HFFc6 (cell line): ENCODE data around the gene ANTKMT. TPM values are rescaled to one million over a fixed set of nuclear protein-coding genes. Genes with fewer than 3 reads are reported as not detected.

ENCODE experiments used
- DNase-seq: peaks from one replicate; pipeline ENCODE4 v3.0.0-alpha.2; 2018
- H3K27ac Mint-ChIP-seq: 2 replicates; pipeline ENCODE4 v1.8.0; 2020; ENCODE audit warnings: mild to moderate bottlenecking, mixed read lengths
- H3K27me3 Mint-ChIP-seq: 2 replicates; pipeline ENCODE4 v1.8.0; 2021; ENCODE audit warnings: mild to moderate bottlenecking, moderate library complexity, mixed read lengths; ENCODE audit not compliant: insufficient read depth
- H3K36me3 Mint-ChIP-seq: 2 replicates; pipeline ENCODE4 v1.8.0; 2021; ENCODE audit warnings: low read depth, mixed read lengths
- H3K4me1 Mint-ChIP-seq: 2 replicates; pipeline ENCODE4 v1.8.0; 2020; ENCODE audit warnings: low read depth, mixed read lengths
- H3K4me3 Mint-ChIP-seq: 2 replicates; pipeline ENCODE4 v1.8.0; 2020; ENCODE audit warnings: mild to moderate bottlenecking, moderate library complexity, mixed read lengths
- H3K9me3 Mint-ChIP-seq: 2 replicates; pipeline ENCODE4 v1.8.0; 2020; ENCODE audit warnings: mild to moderate bottlenecking, mixed read lengths
- total RNA-seq, 6 experiments: library from RNA; stranded (reverse); fragmentation: NEBNext Ultra II Directional; extraction: Animal tissue kit (Norgen Biotek cat#: 25700); gene quantifications; 2 replicates in 1 of 6; 3 replicates in 5 of 6; pipeline ENCODE4 v1.2.3, GENCODE V29; 2021
- TF ChIP-seq, protein P1 (sequence below): fragments of 200-600 bp; sonication (generic); IDR thresholded peaks from 2 replicates; pipeline ENCODE4 v1.5.0; 2021; ENCODE audit warnings: antibody characterized with exemption, mild to moderate bottlenecking

Gene ANTKMT
- total RNA-seq, 6 experiments from 2014 or later = 50.1 to 57.7 (median 54.7) TPM

DNA sequence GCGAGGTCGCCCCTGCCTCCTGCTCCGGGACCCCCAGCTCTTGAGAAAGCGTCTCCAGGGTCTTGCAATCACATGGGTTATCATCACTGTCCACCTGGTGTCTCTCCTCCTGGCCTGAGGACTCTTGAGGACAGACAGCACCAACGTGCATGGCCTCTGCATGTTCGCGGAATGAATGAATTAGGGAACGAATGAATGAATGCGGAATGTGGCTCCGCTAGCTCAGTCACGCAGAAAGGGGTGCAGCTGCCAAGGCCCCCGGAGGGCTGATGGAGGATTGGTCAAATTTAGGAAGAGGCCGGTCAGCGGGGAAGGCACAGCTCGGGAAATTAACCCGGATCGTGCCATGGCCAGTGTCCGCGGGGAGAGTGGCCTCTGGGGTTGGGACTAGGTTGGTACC lies 18.6 kb upstream of the ANTKMT start:
- TF ChIP-seq, protein P1, sequence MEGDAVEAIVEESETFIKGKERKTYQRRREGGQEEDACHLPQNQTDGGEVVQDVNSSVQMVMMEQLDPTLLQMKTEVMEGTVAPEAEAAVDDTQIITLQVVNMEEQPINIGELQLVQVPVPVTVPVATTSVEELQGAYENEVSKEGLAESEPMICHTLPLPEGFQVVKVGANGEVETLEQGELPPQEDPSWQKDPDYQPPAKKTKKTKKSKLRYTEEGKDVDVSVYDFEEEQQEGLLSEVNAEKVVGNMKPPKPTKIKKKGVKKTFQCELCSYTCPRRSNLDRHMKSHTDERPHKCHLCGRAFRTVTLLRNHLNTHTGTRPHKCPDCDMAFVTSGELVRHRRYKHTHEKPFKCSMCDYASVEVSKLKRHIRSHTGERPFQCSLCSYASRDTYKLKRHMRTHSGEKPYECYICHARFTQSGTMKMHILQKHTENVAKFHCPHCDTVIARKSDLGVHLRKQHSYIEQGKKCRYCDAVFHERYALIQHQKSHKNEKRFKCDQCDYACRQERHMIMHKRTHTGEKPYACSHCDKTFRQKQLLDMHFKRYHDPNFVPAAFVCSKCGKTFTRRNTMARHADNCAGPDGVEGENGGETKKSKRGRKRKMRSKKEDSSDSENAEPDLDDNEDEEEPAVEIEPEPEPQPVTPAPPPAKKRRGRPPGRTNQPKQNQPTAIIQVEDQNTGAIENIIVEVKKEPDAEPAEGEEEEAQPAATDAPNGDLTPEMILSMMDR = no peak
- H3K36me3 Mint-ChIP-seq = no peaks in the 10 kb centered on the region
- H3K4me3 Mint-ChIP-seq = no peak overlapping the region
- DNase-seq = no peak
- H3K9me3 Mint-ChIP-seq = no peaks in the 10 kb centered on the region
- no peak overlapping the region for H3K27ac Mint-ChIP-seq
- no peaks in the 10 kb centered on the region for H3K4me1 Mint-ChIP-seq
- peaks cover 32% of the 10 kb centered on the region for H3K27me3 Mint-ChIP-seq

DNA sequence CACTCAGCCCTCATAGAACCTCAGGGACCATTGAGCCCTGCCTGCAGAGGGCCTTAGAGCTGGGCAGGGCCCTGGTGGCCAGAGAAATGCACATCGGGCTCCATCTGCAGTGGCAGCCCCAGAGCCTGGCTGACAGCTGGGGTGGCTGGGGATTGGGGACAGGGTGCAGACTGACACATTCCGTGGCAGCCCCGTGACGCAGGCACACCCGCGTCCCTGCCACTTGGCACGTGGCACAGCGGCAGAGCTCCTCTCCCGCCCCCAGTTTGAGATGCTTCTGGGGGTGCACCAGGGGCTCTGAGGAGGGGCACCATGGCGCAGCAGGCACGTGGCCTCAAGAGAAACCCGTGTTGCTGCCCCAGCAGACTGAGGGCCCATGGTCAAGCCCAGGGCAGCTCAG lies 17.5 kb upstream of the ANTKMT start:
- Mint-ChIP-seq H3K27ac (no peak overlapping the region), H3K4me3 (no peak overlapping the region), H3K9me3 (no peaks in the 10 kb centered on the region), H3K27me3 (peaks cover 37% of the 10 kb centered on the region), H3K36me3 (no peaks in the 10 kb centered on the region), H3K4me1 (no peaks in the 10 kb centered on the region)
- DNase-seq = no peak
- TF ChIP-seq, protein P1 = no peak

DNA sequence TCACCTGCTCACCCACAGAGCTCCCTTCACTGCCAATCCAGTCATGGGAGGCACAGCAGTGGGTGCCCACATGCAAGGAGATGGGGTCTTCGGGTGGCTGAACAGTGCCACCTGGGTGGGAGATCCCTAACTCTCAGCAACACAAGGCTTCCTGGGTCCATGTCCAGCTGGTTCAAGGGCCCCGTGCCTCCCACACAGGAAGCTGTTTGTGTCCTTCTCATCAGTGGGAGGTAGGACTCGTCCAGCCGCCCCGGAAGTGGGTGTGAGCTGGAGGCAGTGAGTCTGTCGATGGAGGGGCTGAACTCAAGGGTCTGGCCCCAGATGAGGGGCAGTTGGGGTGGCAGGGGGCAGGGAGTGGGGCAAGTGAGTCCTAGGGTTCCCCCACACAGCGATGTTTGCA lies 16.9 kb upstream of the ANTKMT start:
- H3K36me3 Mint-ChIP-seq = no peaks in the 10 kb centered on the region

GRCh38 chr16:704552-705380 lies 16.2 kb upstream of the ANTKMT start:
- H3K4me3 Mint-ChIP-seq = no peak overlapping the region
- TF ChIP-seq, protein P1 = no peak
- no peak for DNase-seq
- H3K27ac Mint-ChIP-seq = no peak overlapping the region
- H3K9me3 Mint-ChIP-seq = no peaks in the 10 kb centered on the region
- H3K36me3 Mint-ChIP-seq = no peaks in the 10 kb centered on the region
- H3K4me1 Mint-ChIP-seq = no peaks in the 10 kb centered on the region; the same call in 1 of the 2 replicates
- peaks cover 38% of the 10 kb centered on the region for H3K27me3 Mint-ChIP-seq

More for the DNA sequence above, 16.9 kb upstream of the ANTKMT start:
- TF ChIP-seq, protein P1 = no peak
- H3K9me3 Mint-ChIP-seq = no peaks in the 10 kb centered on the region
- no peaks in the 10 kb centered on the region for H3K4me1 Mint-ChIP-seq
- peaks cover 38% of the 10 kb centered on the region for H3K27me3 Mint-ChIP-seq
- H3K4me3 Mint-ChIP-seq = no peak overlapping the region
- no peak overlapping the region for H3K27ac Mint-ChIP-seq
- DNase-seq = no peak

- Mint-ChIP-seq H3K36me3 (no peaks in the 10 kb centered on the region), H3K4me3 (no peak within 1 kb of the TSS), H3K4me1 (peaks cover 5% of the 10 kb centered on the region; the same call in 1 of the 2 replicates), H3K9me3 (no peaks in the 10 kb centered on the region), H3K27me3 (peaks cover 38% of the 10 kb centered on the region), H3K27ac (no peak within 1 kb of the TSS)
- DNase-seq = no peak
- TF ChIP-seq, protein P1 = no peak
These were observed 15.3 kb upstream of the ANTKMT start, which contains the start of gene FBXL16 for GRCh38 chr16:705431-706188. FBXL16 (minus strand) TSS chr16:705801; CDS start chr16:697405, 8,396 bp downstream.
